GDM1 (cell line): ENCODE results near the gene TMEM158.

ENCODE experiments used
- DNase-seq: peaks from one replicate; lab custom pipeline; 2025; lab: John Stamatoyannopoulos, UW

TMEM158 gene

GRCh38 chr3:45226206-45226915, at the start of gene TMEM158:
TMEM158 (minus strand) TSS chr3:45226287; CDS start chr3:45226027, 260 bp downstream.
- DNase-seq = no peak

GRCh38 chr3:45275006-45275704, 49.1 kb upstream of the TMEM158 start:
- DNase-seq = no peak

GRCh38 chr3:45273681-45274515, 47.8 kb upstream of the TMEM158 start:
- DNase-seq = no peak

GRCh38 chr3:45272828-45273470, 46.9 kb upstream of the TMEM158 start:
- DNase-seq = no peak

- no peak for DNase-seq
Measured at GRCh38 chr3:45272032-45272810, 46.1 kb upstream of the TMEM158 start.

GRCh38 chr3:45269952-45270351, 43.9 kb upstream of the TMEM158 start:
- no peak for DNase-seq

GRCh38 chr3:45267097-45267496, 41.0 kb upstream of the TMEM158 start:
- no peak for DNase-seq

GRCh38 chr3:45261333-45262110, 35.4 kb upstream of the TMEM158 start:
- DNase-seq = no peak

GRCh38 chr3:45259133-45259532, 33.0 kb upstream of the TMEM158 start:
- no peak for DNase-seq

GRCh38 chr3:45258317-45258716, 32.2 kb upstream of the TMEM158 start:
- DNase-seq = no peak

- DNase-seq = no peak
Measured at GRCh38 chr3:45253316-45253715, 27.2 kb upstream of the TMEM158 start.

GRCh38 chr3:45252826-45253225, 26.7 kb upstream of the TMEM158 start:
- no peak for DNase-seq

- DNase-seq = no peak
Measured at GRCh38 chr3:45249391-45249790, 23.3 kb upstream of the TMEM158 start.

GRCh38 chr3:45246241-45246640, 20.2 kb upstream of the TMEM158 start:
- no peak for DNase-seq

- DNase-seq = no peak
Measured at GRCh38 chr3:45244356-45244755, 18.3 kb upstream of the TMEM158 start.

GRCh38 chr3:45241206-45241605, 15.1 kb upstream of the TMEM158 start:
- no peak for DNase-seq

- DNase-seq = no peak
Measured at GRCh38 chr3:45240292-45240691, 14.2 kb upstream of the TMEM158 start.

- DNase-seq = no peak
Measured at GRCh38 chr3:45239254-45239653, 13.2 kb upstream of the TMEM158 start.

- DNase-seq = no peak
Measured at GRCh38 chr3:45236964-45237363, 10.9 kb upstream of the TMEM158 start.

- DNase-seq = no peak
Measured at GRCh38 chr3:45235409-45235808, 9.3 kb upstream of the TMEM158 start.

- DNase-seq = no peak
Measured at GRCh38 chr3:45234250-45234649, 8.2 kb upstream of the TMEM158 start.
